GM18526 (cell line): ENCODE results near the gene CCNE1.

Experiments used
- POLR2A ChIP-seq: IDR thresholded peaks from 3 replicates; pipeline ENCODE4 v1.6.1; 2011; ENCODE audit not compliant: insufficient read length; ENCODE audit errors: extremely low read depth

Gene CCNE1

GRCh38 chr19:29811125-29812079 lies at the start of gene CCNE1:
CCNE1 (plus strand) TSS chr19:29811991; CDS start chr19:29812556, 565 bp downstream.
- peak; percentile 72 for TF ChIP-seq POLR2A

- TF ChIP-seq POLR2A, result no peak
Observed at GRCh38 chr19:29763196-29763595, 48.6 kb upstream of the CCNE1 start.

GRCh38 chr19:29764361-29764760 lies 47.4 kb upstream of the CCNE1 start:
- TF ChIP-seq POLR2A, result no peak

GRCh38 chr19:29766100-29766499 lies 45.7 kb upstream of the CCNE1 start:
- TF ChIP-seq POLR2A, result no peak

- TF ChIP-seq POLR2A, result no peak
Observed at GRCh38 chr19:29767039-29767735, 44.6 kb upstream of the CCNE1 start.

- no peak for TF ChIP-seq POLR2A
Observed at GRCh38 chr19:29768166-29768565, 43.6 kb upstream of the CCNE1 start.

- TF ChIP-seq POLR2A, result no peak
Observed at GRCh38 chr19:29769997-29770396, 41.8 kb upstream of the CCNE1 start.

GRCh38 chr19:29770648-29771047 lies 41.1 kb upstream of the CCNE1 start:
- no peak for TF ChIP-seq POLR2A

- TF ChIP-seq POLR2A, result no peak
Observed at GRCh38 chr19:29771708-29772414, 39.9 kb upstream of the CCNE1 start.

- no peak for TF ChIP-seq POLR2A
Observed at GRCh38 chr19:29772696-29773095, 39.1 kb upstream of the CCNE1 start.

- no peak for TF ChIP-seq POLR2A
Observed at GRCh38 chr19:29773141-29773540, 38.6 kb upstream of the CCNE1 start.

GRCh38 chr19:29774126-29774525 lies 37.7 kb upstream of the CCNE1 start:
- TF ChIP-seq POLR2A, result no peak

GRCh38 chr19:29777781-29778309 lies 33.9 kb upstream of the CCNE1 start:
- no peak for TF ChIP-seq POLR2A

GRCh38 chr19:29779921-29780320 lies 31.9 kb upstream of the CCNE1 start:
- TF ChIP-seq POLR2A, result no peak
